NAMALWA (cell line): ENCODE data around the gene LCN12.
"Not testable (repeated sequence)": the region's sequence is repeated elsewhere in the genome, so short reads cannot be mapped to it uniquely, and the experiment has no call there.

Experiments used
- DNase-seq: peaks from one replicate; pipeline ENCODE4 v3.0.0-alpha.2; 2015; ENCODE audit warnings: low spot score

The LCN12 gene

GRCh38 chr9:136991993-136992818 lies 40.1 kb downstream of the LCN12 start, which contains the start of gene PAXX:
PAXX (plus strand) TSS chr9:136992422; CDS start chr9:136992444, 22 bp downstream.
- DNase-seq: peak; percentile 95

- DNase-seq: no peak
Measured at GRCh38 chr9:136992819-136993369, 40.8 kb downstream of the LCN12 start.

GRCh38 chr9:136994180-136994887 lies 42.3 kb downstream of the LCN12 start:
- DNase-seq: no peak

- DNase-seq: no peak
Measured at GRCh38 chr9:136994888-136995230, 42.8 kb downstream of the LCN12 start.

GRCh38 chr9:136995362-136995761 lies 43.3 kb downstream of the LCN12 start:
- DNase-seq: no peak

GRCh38 chr9:136995772-136996311 lies 43.8 kb downstream of the LCN12 start:
- DNase-seq: no peak

GRCh38 chr9:136996361-136997292 lies 44.6 kb downstream of the LCN12 start, which contains the start of gene CLIC3:
CLIC3 (minus strand) TSS chr9:136996568; CDS start chr9:136996543, 25 bp downstream.
- DNase-seq: peak; percentile 36

- no peak for DNase-seq
Measured at GRCh38 chr9:136997371-136997770, 45.3 kb downstream of the LCN12 start.

- no peak for DNase-seq
Measured at GRCh38 chr9:136997830-136998234, 45.8 kb downstream of the LCN12 start.

- DNase-seq: peak; percentile 53
Measured at GRCh38 chr9:137000177-137000930, 48.3 kb downstream of the LCN12 start.

- DNase-seq: no peak
Measured at GRCh38 chr9:137001857-137002645, 50.0 kb downstream of the LCN12 start.

- DNase-seq: no peak
Measured at GRCh38 chr9:137002646-137003041, 50.6 kb downstream of the LCN12 start.

GRCh38 chr9:137004285-137004684 lies 52.2 kb downstream of the LCN12 start:
- DNase-seq: not testable (repeated sequence)
